H1 (cell line): ENCODE data around the gene CLEC16A. TPM values are rescaled to one million over a fixed set of nuclear protein-coding genes. Genes with fewer than 3 reads are reported as not detected.

ENCODE experiments used
- CTCF ChIA-PET: fragments of 300-600 bp; sonication (Branson Sonifier 250); formaldehyde crosslinking; loops from one replicate; lab custom pipeline; 2021; ENCODE audit not compliant: partially characterized antibody; lab: Charles Lee
- POLR2A ChIA-PET: fragments of 300-600 bp; sonication (Branson Sonifier 250); formaldehyde crosslinking; loops from one replicate; lab custom pipeline; 2021; ENCODE audit warnings: inconsistent platforms; ENCODE audit not compliant: partially characterized antibody; lab: Charles Lee
- DNase-seq, 2 experiments: peaks; one replicate each; pipeline versions ENCODE4 v3.0.0 to v3.0.0-alpha.2; 2010 to 2022; ENCODE audit warnings: low spot score in 2 of 2, low read depth in 1 of 2, mixed read lengths in 1 of 2
- FAIRE-seq: peaks from 2 replicates; lab custom pipeline; 2011; peaks lifted over from hg19 to GRCh38; lab: Jason Lieb, UNC
- H2AFZ ChIP-seq: 2 replicates; pipeline ENCODE4 v1.8.1; 2012; ENCODE audit warnings: low read length, inconsistent platforms
- H2AK5ac ChIP-seq: 2 replicates; pipeline ENCODE4 v1.6.1; 2013; ENCODE audit warnings: low read depth, low read length
- H2BK120ac ChIP-seq: replicated peaks from 2 replicates; pipeline ENCODE3; 2013; ENCODE audit warnings: low read depth, low read length, inconsistent platforms
- H2BK12ac ChIP-seq: 2 replicates; pipeline ENCODE4 v1.6.1; 2013; ENCODE audit warnings: low read depth, low read length
- H2BK15ac ChIP-seq: 2 replicates; pipeline ENCODE4 v1.6.1; 2013; ENCODE audit warnings: low read length
- H2BK20ac ChIP-seq: 2 replicates; pipeline ENCODE4 v1.6.1; 2013; ENCODE audit warnings: low read length
- H2BK5ac ChIP-seq: 2 replicates; pipeline ENCODE4 v1.6.1; 2013; ENCODE audit warnings: low read depth, low read length
- H3K14ac ChIP-seq: 2 replicates; pipeline ENCODE4 v1.6.1; 2013; ENCODE audit warnings: inconsistent platforms; ENCODE audit not compliant: insufficient read length
- H3K18ac ChIP-seq: 2 replicates; pipeline ENCODE4 v1.6.1; 2013; ENCODE audit warnings: low read length; ENCODE audit errors: extremely low read depth
- H3K23ac ChIP-seq: 2 replicates; pipeline ENCODE4 v1.6.1; 2013; ENCODE audit warnings: inconsistent platforms; ENCODE audit not compliant: insufficient read length
- H3K23me2 ChIP-seq: 2 replicates; pipeline ENCODE4 v1.6.1; 2013; ENCODE audit warnings: low read depth, low read length
- H3K27ac ChIP-seq: 2 replicates; pipeline ENCODE4 v1.6.1; 2011; ENCODE audit warnings: low read depth, low read length, inconsistent platforms
- H3K27me3 ChIP-seq, 4 experiments: replicated peaks in 1 of 4; 1 replicate in 1 of 4; 2 replicates in 3 of 4; pipeline versions ENCODE4 v1.6.1 to v1.8.1; 2011 to 2013; ENCODE audit warnings: low read length in 3 of 4, mild to moderate bottlenecking in 3 of 4, inconsistent platforms in 2 of 4, mixed read lengths in 2 of 4, moderate library complexity in 1 of 4; ENCODE audit not compliant: control insufficient read depth in 3 of 4, insufficient read depth in 3 of 4; ENCODE audit errors: extremely low read depth in 1 of 4
- H3K36me3 ChIP-seq, 4 experiments: 2 replicates each; pipeline versions ENCODE4 v1.6.1 to v1.8.1; 2011 to 2013; ENCODE audit warnings: mild to moderate bottlenecking in 4 of 4, low read length in 3 of 4, moderate library complexity in 2 of 4, control low read depth in 1 of 4, inconsistent platforms in 1 of 4; ENCODE audit not compliant: insufficient read depth in 4 of 4, control insufficient read depth in 2 of 4
- H3K4ac ChIP-seq: replicated peaks from 2 replicates; pipeline ENCODE3; 2013; ENCODE audit warnings: low read length, low read depth, mixed read lengths, inconsistent platforms; ENCODE audit not compliant: insufficient read length
- H3K4me1 ChIP-seq, 4 experiments: replicated peaks in 1 of 4; 1 replicate in 1 of 4; 2 replicates in 3 of 4; pipeline versions ENCODE4 v1.6.1 to v1.8.1; 2011 to 2013; ENCODE audit warnings: low read length in 3 of 4, inconsistent platforms in 2 of 4, mixed read lengths in 1 of 4; ENCODE audit not compliant: insufficient read depth in 4 of 4, control insufficient read depth in 3 of 4
- H3K4me2 ChIP-seq, 2 experiments: 2 replicates each; pipeline versions ENCODE4 v1.6.1 to v1.8.1; 2011 to 2013; ENCODE audit warnings: low read depth in 2 of 2, low read length in 2 of 2, control low read depth in 1 of 2, inconsistent platforms in 1 of 2, mild to moderate bottlenecking in 1 of 2; ENCODE audit not compliant: insufficient read depth in 1 of 2
- H3K4me3 ChIP-seq, 4 experiments: fragments of 200-600, 300-600 bp in 1 of 4; sonication (generic), shearing (Covaris generic), sonication (Bioruptor Twin) in 1 of 4; 2 replicates each; pipeline versions ENCODE4 v1.5.1 to v1.8.1; 2011 to 2016; ENCODE audit warnings: low read length in 4 of 4, low read depth in 3 of 4, control low read depth in 2 of 4, inconsistent platforms in 2 of 4, mild to moderate bottlenecking in 2 of 4, mixed read lengths in 1 of 4, moderate library complexity in 1 of 4; ENCODE audit not compliant: insufficient read depth in 2 of 4; ENCODE audit errors: extremely low read depth in 1 of 4
- H3K56ac ChIP-seq: replicated peaks from 2 replicates; pipeline ENCODE3; 2013; ENCODE audit warnings: low read depth, mild to moderate bottlenecking, mixed read lengths, low read length, inconsistent platforms; ENCODE audit not compliant: insufficient read length
- H3K79me1 ChIP-seq: 2 replicates; pipeline ENCODE4 v1.6.1; 2013; ENCODE audit warnings: low read depth, low read length, control low read depth
- H3K79me2 ChIP-seq, 2 experiments: 2 replicates each; pipeline versions ENCODE4 v1.6.1 to v1.8.1; 2012 to 2013; ENCODE audit warnings: low read length in 2 of 2, mild to moderate bottlenecking in 2 of 2, inconsistent platforms in 1 of 2; ENCODE audit not compliant: insufficient read depth in 2 of 2, control insufficient read depth in 1 of 2
- H3K9ac ChIP-seq, 4 experiments: replicated peaks in 1 of 4; 1 replicate in 1 of 4; 2 replicates in 3 of 4; pipeline versions ENCODE4 v1.6.1 to v1.8.1; 2011 to 2013; ENCODE audit warnings: low read depth in 3 of 4, low read length in 3 of 4, control low read depth in 2 of 4, mild to moderate bottlenecking in 2 of 4, moderate library complexity in 2 of 4, inconsistent platforms in 1 of 4; ENCODE audit errors: extremely low read depth in 1 of 4
- H3K9me3 ChIP-seq, 2 experiments: 2 replicates each; pipeline versions ENCODE4 v1.6.1 to v1.8.1; 2012 to 2013; ENCODE audit warnings: mild to moderate bottlenecking in 2 of 2, moderate library complexity in 2 of 2, control low read depth in 1 of 2, inconsistent platforms in 1 of 2, low read depth in 1 of 2, low read length in 1 of 2, mixed read lengths in 1 of 2; ENCODE audit not compliant: insufficient read depth in 2 of 2
- H4K20me1 ChIP-seq, 2 experiments: replicated peaks in 1 of 2; 2 replicates each; pipeline versions ENCODE3 to v1.8.1; 2011 to 2013; ENCODE audit warnings: inconsistent platforms in 2 of 2, low read length in 2 of 2, mild to moderate bottlenecking in 1 of 2; ENCODE audit not compliant: insufficient read depth in 2 of 2, control insufficient read depth in 1 of 2
- H4K5ac ChIP-seq: 2 replicates; pipeline ENCODE4 v1.6.1; 2013; ENCODE audit warnings: low read length, low read depth, mixed read lengths, inconsistent platforms; ENCODE audit not compliant: insufficient read length
- H4K8ac ChIP-seq: 2 replicates; pipeline ENCODE4 v1.8.0; 2013; ENCODE audit warnings: mild to moderate bottlenecking, moderate library complexity, low read length, inconsistent platforms; ENCODE audit not compliant: insufficient read depth; ENCODE audit errors: extremely low read depth
- H4K91ac ChIP-seq: replicated peaks from 2 replicates; pipeline ENCODE3; 2013; ENCODE audit warnings: low read length, mixed read lengths, inconsistent platforms; ENCODE audit not compliant: insufficient read length
- ATF2 ChIP-seq: IDR thresholded peaks from 2 replicates; pipeline ENCODE4 v1.6.1; 2012; ENCODE audit warnings: low read length, inconsistent platforms
- CBX8 ChIP-seq: fragments of 300-800, 300-1000 bp; sonication (generic); IDR thresholded peaks from 2 replicates; pipeline ENCODE4 v1.7.1; 2016; ENCODE audit warnings: low read depth, low read length, borderline replicate concordance
- CEBPB ChIP-seq: IDR thresholded peaks from 2 replicates; pipeline ENCODE4 v1.6.1; 2012; ENCODE audit warnings: low read depth, low read length
- CHD1 ChIP-seq: IDR thresholded peaks from 2 replicates; pipeline ENCODE4 v1.6.1; 2012; ENCODE audit warnings: low read depth, low read length, improper control_type of control experiment
- EGR1 ChIP-seq: IDR thresholded peaks from 2 replicates; pipeline ENCODE4 v1.6.1; 2011; ENCODE audit warnings: low read depth, low read length, borderline replicate concordance
- GTF2F1 ChIP-seq: IDR thresholded peaks from 2 replicates; pipeline ENCODE4 v1.6.1; 2012; ENCODE audit warnings: low read depth, low read length, improper control_type of control experiment, borderline replicate concordance
- HDAC6 ChIP-seq: IDR thresholded peaks from one replicate; pipeline ENCODE4 v1.7.1; 2012; ENCODE audit warnings: low read depth, mild to moderate bottlenecking, inconsistent platforms, low read length, moderate library complexity
- MAX ChIP-seq: IDR thresholded peaks from 2 replicates; pipeline ENCODE4 v1.6.1; 2012; ENCODE audit warnings: inconsistent platforms
- POLR2A ChIP-seq, 2 experiments: IDR thresholded peaks; 1 replicate in 1 of 2; 2 replicates in 1 of 2; pipeline ENCODE4 v1.6.1; 2011; ENCODE audit warnings: low read depth in 2 of 2, low read length in 2 of 2, mild to moderate bottlenecking in 2 of 2; ENCODE audit errors: control extremely low read depth in 1 of 2
- SRF ChIP-seq: IDR thresholded peaks from 2 replicates; pipeline ENCODE4 v1.6.1; 2011; ENCODE audit warnings: mild to moderate bottlenecking, low read depth, low read length, moderate library complexity
- TAF7 ChIP-seq: optimal IDR thresholded peaks from 2 replicates; pipeline ENCODE3; 2011; ENCODE audit warnings: low read depth, mild to moderate bottlenecking, inconsistent platforms, low read length, moderate library complexity, borderline replicate concordance
- ZNF274 ChIP-seq: IDR thresholded peaks from 2 replicates; pipeline ENCODE4 v1.7.0; 2012; ENCODE audit warnings: low read length, borderline replicate concordance; ENCODE audit errors: extremely low read depth
- WGBS, 2 experiments: shearing (Covaris generic) in 1 of 2; methylation state at CpG; one replicate each; pipeline versions ENCODE4 v1.1.6 to v1.1.7; 2013 to 2015; ENCODE audit warnings: low lambda C conversion rate in 2 of 2, mixed read lengths in 2 of 2, inconsistent platforms in 1 of 2, low coverage in 1 of 2, missing lambda C conversion rate in 1 of 2; ENCODE audit not compliant: insufficient replicate concordance in 2 of 2, insufficient coverage in 1 of 2, insufficient read length in 1 of 2; ENCODE audit errors: extremely low coverage in 1 of 2, missing lambda C conversion rate in 1 of 2; 5-methylcytosine and 5-hydroxymethylcytosine counted together
- polyA plus RNA-seq, 7 experiments: library from polyadenylated mRNA; depleted of rRNA in 3 of 7; stranded (reverse) in 5 of 7; unstranded in 2 of 7; fragments of >200 nt in 5 of 7; fragments of 200-250 nt in 2 of 7; gene quantifications; 1 replicate in 5 of 7; 2 replicates in 1 of 7; 4 replicates in 1 of 7; pipeline versions ENCODE4 v1.2.1 to v1.2.3, GENCODE V29; 2011 to 2013; ENCODE audit warnings: missing spikeins in 2 of 7, mixed read lengths in 2 of 7
- total RNA-seq: library from RNA; stranded (reverse); fragmentation: NEBNext Ultra II Directional; extraction: Animal tissue kit (Norgen Biotek cat#: 25700); gene quantifications from 2 replicates; pipeline ENCODE4 v1.2.1, GENCODE V29; 2021

The CLEC16A gene
- total and polyA plus RNA-seq, 2 of the 8 experiments (the other 6 are each of a cell fraction or from before 2014, with no cell fraction given): 7.6 to 19.3 TPM

GRCh38 chr16:11084876-11085485, 140.6 kb downstream of the CLEC16A start:
- CTCF ChIA-PET: no interaction called here
- TF ChIP-seq GTF2F1 (no peak), HDAC6 (no peak), SRF (no peak), TAF7 (no peak), CEBPB (no peak), ZNF274 (no peak), POLR2A (IDR thresholded peaks at IDR 0.05; ENCODE audit: control extremely low read depth in 1 of 2, low read depth in 2 of 2, low read length in 2 of 2) (no peak), CHD1 (no peak), MAX (no peak), ATF2 (no peak), EGR1 (no peak), CBX8 (no peak)

More at GRCh38 chr16:11084876-11085485, 140.6 kb downstream of the CLEC16A start:
- Histone ChIP-seq H2BK120ac (no peak overlapping the region), H3K9ac (no peak overlapping the region), H3K14ac (no peak overlapping the region), H3K27ac (no peak overlapping the region), H2AFZ (no peak overlapping the region), H3K36me3 (no peaks in the 10 kb centered on the region), H4K20me1 (no peaks in the 10 kb centered on the region), H3K4me3 (no peak overlapping the region), H3K56ac (no peak overlapping the region), H3K23ac (no peak overlapping the region), H2BK20ac (no peak overlapping the region), H4K5ac (no peak overlapping the region), H3K27me3 (no peaks in the 10 kb centered on the region), H3K23me2 (no peaks in the 10 kb centered on the region), H2BK12ac (no peak overlapping the region), H3K9me3 (no peaks in the 10 kb centered on the region), H3K4me1 (peaks cover 0 to 9% (median 1%) of the 10 kb centered on the region in 4 experiments; a peak in 2 of 7 replicates), H4K8ac (no peak overlapping the region; the same call in 1 of the 2 replicates), H3K79me1 (no peaks in the 10 kb centered on the region), H2AK5ac (no peak overlapping the region), H4K91ac (no peak overlapping the region), H2BK15ac (no peak overlapping the region), H3K18ac (no peak overlapping the region), H3K4ac (no peak overlapping the region), H3K79me2 (no peaks in the 10 kb centered on the region), H3K4me2 (no peak overlapping the region), H2BK5ac (no peak overlapping the region)
- DNase-seq (no peak), FAIRE-seq (no peak)
- 89% methylated on average over 14 of the region's 15 CpGs; no CpG with 5 or more reads in 1 of the 2 experiments for WGBS, 2 experiments
- POLR2A ChIA-PET: interaction anchor here (1.2 kb wide), 1 partner anchor 121 kb away, joined by 3 read pairs; no protein-coding TSS in a partner anchor
